ENCODE measurements around the gene ZNF598.

The ZNF598 gene

GRCh38 chr16:1985466-1986150 lies 24.0 kb downstream of the ZNF598 start:
- POLR2A ChIA-PET, result interaction anchor here (0.9 to 9.2 kb wide), 5 partner anchors 8 to 170 kb away, joined by 3 to 88 read pairs (median 8); partner anchors contain the start of genes RNF151, RPS2, TBL3 and TRAF7
- DNase-seq (ENCODE audit: extremely low spot score), result no peak
- TF ChIP-seq FOXM1 (IDR thresholded peaks at IDR 0.05; ENCODE audit: borderline replicate concordance), result no peak
- TF ChIP-seq NFRKB (IDR thresholded peaks at IDR 0.05), result no peak
- TF ChIP-seq LEF1 (IDR thresholded peaks at IDR 0.05; ENCODE audit: borderline replicate concordance), result no peak
- no peak for TF ChIP-seq ARNT (IDR thresholded peaks at IDR 0.05)
- no peak for TF ChIP-seq SP1 (IDR thresholded peaks at IDR 0.05)
- TF ChIP-seq L3MBTL2 (conservative IDR thresholded peaks at IDR 0.05), result no peak
- no peak for TF ChIP-seq BHLHE40 (IDR thresholded peaks at IDR 0.05; ENCODE audit: borderline replicate concordance)
- TF ChIP-seq CTBP1 (IDR thresholded peaks at IDR 0.05; ENCODE audit: borderline replicate concordance), result no peak
- no peak for TF ChIP-seq SUZ12 (IDR thresholded peaks at IDR 0.05)
- no peak for TF ChIP-seq ELF4 (IDR thresholded peaks at IDR 0.05)
- TF ChIP-seq HDGF (IDR thresholded peaks at IDR 0.05; ENCODE audit: borderline replicate concordance), result no peak
- no peak for TF ChIP-seq FOXA1 (IDR thresholded peaks at IDR 0.05)
- TF ChIP-seq FOXK2 (IDR thresholded peaks at IDR 0.05), result no peak
- no peak for TF ChIP-seq ZNF384 (IDR thresholded peaks at IDR 0.05)
- no peak for TF ChIP-seq TARDBP (IDR thresholded peaks at IDR 0.05)
- TF ChIP-seq PKNOX1 (IDR thresholded peaks at IDR 0.05), result no peak
- CTCF ChIA-PET, result no interaction called here

GRCh38 chr16:1984347-1985225 lies 25.0 kb downstream of the ZNF598 start:
- DNase-seq (ENCODE audit: extremely low spot score), result no peak
- CTCF ChIA-PET, result no interaction called here
- POLR2A ChIA-PET, result interaction anchor here (0.7 to 9.2 kb wide), 7 partner anchors 9 to 171 kb away, joined by 3 to 88 read pairs (median 6); partner anchors contain the start of genes RNF151, RPS2, TBL3 and TRAF7
- TF ChIP-seq L3MBTL2 (conservative IDR thresholded peaks at IDR 0.05) (no peak), LEF1 (IDR thresholded peaks at IDR 0.05; ENCODE audit: borderline replicate concordance) (0 out of 2 replicates have a peak, but pooled peaks have one; percentile 0)

- CTCF ChIA-PET, result no interaction called here
- DNase-seq (ENCODE audit: extremely low spot score), result peak; percentile 93
- POLR2A ChIA-PET, result interaction anchor here (0.7 to 9.2 kb wide), 5 partner anchors 8 to 172 kb away, joined by 3 to 88 read pairs (median 8); partner anchors contain the start of genes RNF151, RPS2, TBL3 and TRAF7
- TF ChIP-seq FOXA1 (IDR thresholded peaks at IDR 0.05) (no peak), TARDBP (IDR thresholded peaks at IDR 0.05) (peak; percentile 38; the same call in 1 of the 2 replicates), SUZ12 (IDR thresholded peaks at IDR 0.05) (no peak), LEF1 (IDR thresholded peaks at IDR 0.05; ENCODE audit: borderline replicate concordance) (peak; percentile 74; the same call in 1 of the 2 replicates), PKNOX1 (IDR thresholded peaks at IDR 0.05) (no peak), NFRKB (IDR thresholded peaks at IDR 0.05) (no peak), FOXM1 (IDR thresholded peaks at IDR 0.05; ENCODE audit: borderline replicate concordance) (peak; percentile 59; the same call in 1 of the 2 replicates), ZNF384 (IDR thresholded peaks at IDR 0.05) (no peak), ARNT (IDR thresholded peaks at IDR 0.05) (peak; percentile 42; the same call in 1 of the 2 replicates), SP1 (IDR thresholded peaks at IDR 0.05) (no peak), ELF4 (IDR thresholded peaks at IDR 0.05) (no peak), BHLHE40 (IDR thresholded peaks at IDR 0.05; ENCODE audit: borderline replicate concordance) (no peak), L3MBTL2 (conservative IDR thresholded peaks at IDR 0.05) (no peak; the same call in 1 of the 2 replicates), HDGF (IDR thresholded peaks at IDR 0.05; ENCODE audit: borderline replicate concordance) (no peak), FOXK2 (IDR thresholded peaks at IDR 0.05) (no peak), CTBP1 (IDR thresholded peaks at IDR 0.05; ENCODE audit: borderline replicate concordance) (0 out of 2 replicates have a peak, but pooled peaks have one; percentile 36)
These were observed 25.9 kb downstream of the ZNF598 start, which contains the start of gene GFER for GRCh38 chr16:1983544-1984346. TSS of gene GFER (plus strand) at chr16:1984193. CDS start at chr16:1984219, 26 bp downstream.

- TF ChIP-seq ZNF384 (IDR thresholded peaks at IDR 0.05), result no peak
- TF ChIP-seq PKNOX1 (IDR thresholded peaks at IDR 0.05), result no peak
- no peak for TF ChIP-seq TARDBP (IDR thresholded peaks at IDR 0.05)
- no peak for TF ChIP-seq SUZ12 (IDR thresholded peaks at IDR 0.05)
- TF ChIP-seq ARNT (IDR thresholded peaks at IDR 0.05), result no peak
- TF ChIP-seq ELF4 (IDR thresholded peaks at IDR 0.05), result no peak
- no peak for TF ChIP-seq FOXK2 (IDR thresholded peaks at IDR 0.05)
- no peak for TF ChIP-seq HDGF (IDR thresholded peaks at IDR 0.05; ENCODE audit: borderline replicate concordance)
- TF ChIP-seq BHLHE40 (IDR thresholded peaks at IDR 0.05; ENCODE audit: borderline replicate concordance), result no peak
- no peak for TF ChIP-seq NFRKB (IDR thresholded peaks at IDR 0.05)
- TF ChIP-seq FOXA1 (IDR thresholded peaks at IDR 0.05), result no peak
- TF ChIP-seq LEF1 (IDR thresholded peaks at IDR 0.05; ENCODE audit: borderline replicate concordance), result no peak
- ChIA-PET POLR2A (interaction anchor here (1.6 to 9.2 kb wide), 5 partner anchors 11 to 40 kb away, joined by 6 to 88 read pairs (median 12); partner anchors contain the start of genes MSRB1, RNF151, RPS2 and TBL3), CTCF (no interaction called here)
- no peak for DNase-seq (ENCODE audit: extremely low spot score)
These were observed 26.6 kb downstream of the ZNF598 start for GRCh38 chr16:1982991-1983543.
